NCI-H2081 (cell line): ENCODE results near the gene NFKBIE.
A peak's percentile ranks its signal among the peaks of the same experiment; 100 is the strongest.

ENCODE experiments used
- DNase-seq, 2 experiments: peaks; one replicate each; lab custom pipeline; 2025; lab: John Stamatoyannopoulos, UW

Gene NFKBIE

DNA sequence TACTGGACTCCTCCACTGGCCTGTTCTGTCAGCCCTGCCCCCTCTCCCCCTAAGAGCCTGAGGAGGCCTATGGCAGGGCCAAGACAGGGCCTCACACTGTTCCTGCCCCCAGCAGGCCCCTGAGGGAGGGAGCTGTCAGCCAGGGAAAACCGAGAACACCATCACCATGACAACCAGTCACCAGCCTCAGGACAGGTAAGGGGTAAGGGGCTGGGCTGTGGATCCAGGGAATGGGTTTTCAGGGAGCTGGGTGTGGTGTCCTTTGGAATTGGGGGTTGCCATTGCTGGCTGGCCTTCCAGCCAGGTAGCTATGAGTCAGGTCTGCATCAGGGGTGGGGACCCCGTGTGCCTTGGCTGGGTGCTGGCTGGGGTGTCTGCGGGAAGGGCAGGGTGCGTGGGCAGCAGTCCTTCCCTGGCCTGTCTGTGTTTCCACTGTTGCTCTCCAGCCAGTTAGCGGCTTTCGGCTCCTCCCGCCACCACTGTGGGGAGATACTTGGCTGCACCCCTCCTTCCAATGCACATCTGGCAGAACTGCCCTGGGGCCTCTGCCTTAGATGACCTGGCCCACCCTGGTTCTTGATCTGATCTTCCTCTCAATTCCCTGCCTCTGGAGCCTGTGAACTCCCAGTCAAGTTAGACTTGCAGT lies 38.1 kb downstream of the NFKBIE start:
- no peak for DNase-seq

DNA sequence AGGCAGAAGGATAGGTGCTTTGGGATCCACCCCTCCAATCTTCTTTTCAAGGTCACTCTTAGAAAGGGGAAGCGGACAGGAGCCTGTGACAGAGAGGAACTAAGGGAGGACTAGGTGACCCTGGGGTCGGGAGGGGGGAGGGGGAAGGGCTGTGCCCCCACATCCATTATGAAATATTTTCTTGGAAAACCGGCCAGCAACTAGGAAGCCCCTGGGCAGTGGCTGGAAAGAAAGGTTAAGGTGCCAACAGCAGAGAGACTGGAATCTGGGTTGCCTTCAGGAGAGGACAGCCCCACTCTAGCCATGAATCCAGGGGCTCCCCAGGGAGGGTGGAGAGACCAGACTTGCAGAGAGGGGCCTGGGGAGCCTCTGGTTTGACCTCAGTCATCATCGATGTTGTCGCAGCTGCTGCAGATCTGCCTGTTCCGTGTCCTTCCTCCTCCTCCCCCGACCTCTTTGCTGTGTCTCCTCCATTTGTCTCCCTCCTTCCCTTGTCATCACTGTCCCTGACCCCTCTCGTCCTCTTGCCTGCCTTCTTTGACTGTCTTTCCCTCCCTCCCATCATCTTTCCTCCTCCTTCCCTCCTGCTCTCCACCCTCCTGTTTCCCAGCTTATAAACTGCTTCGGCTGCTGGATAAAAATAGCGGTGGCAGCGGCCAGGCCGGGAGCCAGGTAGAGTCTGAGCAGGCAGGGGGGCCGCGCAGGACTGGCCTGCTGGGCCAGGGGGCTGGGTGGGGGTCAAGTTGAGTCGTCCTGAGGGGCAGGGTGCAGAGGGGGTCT lies 38.8 kb downstream of the NFKBIE start:
- no peak for DNase-seq

DNA sequence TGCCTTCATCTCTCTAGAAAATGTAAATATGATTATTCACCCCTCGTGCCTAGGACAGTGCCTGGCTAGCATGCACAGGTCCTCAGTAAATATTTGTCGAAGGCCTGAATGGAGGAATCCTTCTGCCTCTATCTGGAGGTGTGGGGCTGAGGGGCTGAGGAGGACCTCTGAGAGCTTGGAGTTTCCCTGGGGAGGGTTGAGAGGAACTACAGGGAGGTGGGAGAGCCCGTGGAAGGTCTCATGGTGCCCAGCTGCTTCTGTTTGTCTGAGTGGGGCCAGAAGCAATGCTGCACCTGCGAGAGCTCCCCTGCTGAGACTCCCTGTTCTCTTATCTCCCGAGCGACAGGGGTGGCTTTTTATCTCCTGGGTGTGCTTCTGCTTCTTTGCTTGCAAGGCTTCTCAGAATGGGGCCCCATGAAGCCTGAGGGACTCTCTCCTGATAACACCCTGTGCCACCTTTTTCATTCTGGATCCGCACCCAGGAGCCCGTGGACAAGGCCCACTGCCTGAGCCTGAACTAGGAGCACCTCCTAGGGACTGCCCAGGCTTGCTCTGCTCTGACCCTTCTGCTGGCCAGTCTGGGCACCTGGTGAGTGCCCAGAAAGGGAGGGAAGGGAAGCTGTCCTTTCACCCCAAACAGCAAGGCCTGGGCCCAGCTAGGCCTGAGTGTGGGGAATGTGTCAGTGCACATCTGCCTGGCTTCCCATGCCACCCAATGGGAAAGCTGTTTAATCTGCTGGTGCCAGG lies 39.6 kb downstream of the NFKBIE start:
- peak in 1 of 2 experiments; percentile 40 for DNase-seq

DNA sequence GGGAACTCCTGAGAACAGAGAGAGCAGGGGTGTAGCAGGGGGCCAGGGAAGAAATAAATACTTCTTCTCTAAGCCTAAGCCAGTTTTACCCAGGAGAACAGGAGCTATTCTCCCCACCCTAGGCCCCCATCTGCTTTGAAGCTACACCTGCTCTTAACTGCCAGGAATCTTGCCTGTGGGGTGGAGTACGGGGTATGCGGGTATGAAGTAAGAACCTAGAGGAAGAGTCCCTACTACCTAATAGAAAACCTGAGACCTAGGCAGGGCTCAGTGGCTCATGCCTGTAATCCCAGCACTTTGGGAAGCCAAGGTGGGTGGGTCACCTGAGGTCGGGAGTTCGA lies 40.4 kb downstream of the NFKBIE start:
- DNase-seq = no peak

DNA sequence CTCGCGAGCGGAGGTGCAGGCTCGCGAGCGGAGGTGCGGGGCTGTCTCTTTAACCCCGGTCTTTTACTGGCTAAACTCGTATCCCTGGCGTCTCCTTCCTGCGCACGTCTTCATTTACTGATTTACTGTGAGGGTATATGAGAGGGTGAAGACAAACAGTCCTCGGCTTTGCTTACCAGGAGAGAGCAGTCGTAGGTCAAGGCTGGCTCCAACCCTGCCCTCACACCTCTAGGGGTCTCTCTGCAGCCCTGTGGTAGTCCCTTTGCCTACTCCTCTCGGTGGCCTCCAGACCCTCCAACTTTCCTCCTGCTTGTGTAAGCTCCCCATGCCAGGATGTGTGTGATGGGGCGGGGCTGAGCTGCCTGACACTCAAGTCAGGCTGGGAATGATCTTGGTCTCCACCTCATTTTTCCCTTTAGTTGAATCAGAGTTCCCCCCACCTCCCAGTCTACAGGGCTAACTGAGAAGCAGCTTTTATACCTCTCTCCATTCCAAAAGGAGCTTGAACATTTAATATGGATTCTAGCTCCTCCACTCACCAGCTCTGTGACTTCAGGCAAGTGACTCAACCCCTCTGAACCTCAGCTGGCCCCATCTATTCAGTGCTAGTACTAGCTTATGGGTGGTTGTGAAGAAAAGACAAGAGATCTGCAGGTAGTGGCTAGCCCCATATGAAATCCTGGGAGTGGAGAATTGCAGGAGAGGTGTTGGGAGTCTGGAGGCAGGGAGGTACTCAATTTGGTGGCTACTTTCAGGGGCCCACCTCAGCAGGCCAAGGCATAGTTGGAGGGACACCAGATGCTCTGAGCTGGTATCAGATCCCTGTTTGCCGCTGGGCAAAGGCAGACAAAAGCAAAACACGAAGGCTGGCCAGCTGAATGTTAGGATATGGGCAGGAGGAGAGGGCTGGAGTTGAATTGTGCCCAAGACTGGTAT lies 41.1 kb downstream of the NFKBIE start:
- DNase-seq = peak in 1 of 2 experiments; percentile 49

DNA sequence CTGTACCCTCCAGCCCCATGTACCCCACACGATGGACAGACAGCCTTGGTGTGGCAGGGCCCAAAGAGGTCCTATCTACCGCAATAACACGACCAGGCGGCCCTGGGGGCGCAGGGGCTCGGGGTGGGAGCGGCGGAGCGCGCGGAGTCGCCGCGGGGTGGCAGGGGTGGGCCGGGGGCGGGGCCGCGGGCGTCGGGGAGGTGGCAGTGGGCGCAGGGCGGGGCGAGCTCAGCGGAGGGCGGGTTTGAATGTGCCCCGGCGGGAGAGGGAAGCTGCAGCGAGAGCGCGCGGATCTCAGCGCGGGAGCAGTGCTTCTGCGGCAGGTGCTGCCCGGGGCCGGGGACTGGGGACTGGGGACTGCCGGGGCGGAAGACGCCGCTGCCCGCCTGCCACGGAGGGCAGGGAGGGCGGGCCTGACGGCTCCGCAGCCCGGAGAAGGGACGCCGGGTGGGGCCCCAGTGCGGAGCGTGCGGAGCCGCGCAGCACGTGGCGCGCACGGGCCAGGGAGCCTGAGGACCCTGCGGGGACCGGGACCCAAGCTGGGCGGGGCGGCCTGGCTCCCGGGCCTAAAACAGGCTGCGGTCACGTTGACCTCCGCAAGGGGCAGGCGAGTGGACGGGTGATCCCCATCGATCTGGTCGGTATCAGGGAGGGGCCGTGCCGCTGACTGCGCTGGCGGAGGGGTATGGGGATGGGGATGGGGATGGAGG lies 41.9 kb downstream of the NFKBIE start, which contains the start of gene SLC29A1:
Gene SLC29A1 (plus strand): TSS at position 277 of the 710 bp plus-strand sequence. CDS start 3,719 bp downstream, outside the sequence.
- DNase-seq = peak; percentile 72 to 81

DNA sequence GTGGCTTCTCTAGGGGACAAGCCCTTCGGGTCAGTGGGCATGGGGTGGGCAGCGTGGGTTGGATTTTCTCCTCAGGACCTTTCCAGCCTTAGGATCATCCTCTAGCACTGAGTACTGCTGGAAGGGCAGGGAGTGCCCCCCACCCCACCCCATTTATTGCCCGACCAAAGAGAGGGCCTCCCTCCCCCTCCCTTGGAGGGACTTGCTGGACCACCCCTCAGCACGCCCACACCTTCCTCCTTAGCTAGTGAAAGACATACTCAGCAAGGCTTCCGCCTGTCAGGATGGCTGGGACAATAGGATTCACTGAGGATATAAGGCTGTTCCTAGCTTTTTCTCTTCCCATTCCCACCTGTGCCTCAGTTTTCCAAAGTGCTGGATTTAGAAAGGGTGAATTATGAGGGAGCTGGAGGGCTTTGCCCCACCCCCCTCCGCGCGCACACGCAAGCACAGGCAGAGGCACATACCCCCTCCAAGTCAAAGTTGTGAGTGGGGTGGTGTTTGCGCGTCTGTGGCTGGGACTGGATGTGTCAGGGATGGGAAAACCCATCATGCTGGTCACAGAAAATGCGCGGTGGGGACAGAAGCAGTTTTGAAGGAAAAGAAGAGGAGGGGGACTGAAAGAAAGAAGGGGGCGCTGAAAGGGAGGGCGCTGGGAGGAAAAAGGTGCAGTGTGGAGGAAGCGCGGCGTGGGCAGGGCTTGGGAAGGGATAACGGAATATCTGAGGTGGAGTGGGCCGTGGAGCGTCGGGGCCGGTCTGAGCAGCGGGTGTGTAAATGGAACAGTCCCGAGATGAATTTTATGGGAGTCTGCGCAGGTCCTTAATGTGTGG lies 42.6 kb downstream of the NFKBIE start:
- no peak for DNase-seq

DNA sequence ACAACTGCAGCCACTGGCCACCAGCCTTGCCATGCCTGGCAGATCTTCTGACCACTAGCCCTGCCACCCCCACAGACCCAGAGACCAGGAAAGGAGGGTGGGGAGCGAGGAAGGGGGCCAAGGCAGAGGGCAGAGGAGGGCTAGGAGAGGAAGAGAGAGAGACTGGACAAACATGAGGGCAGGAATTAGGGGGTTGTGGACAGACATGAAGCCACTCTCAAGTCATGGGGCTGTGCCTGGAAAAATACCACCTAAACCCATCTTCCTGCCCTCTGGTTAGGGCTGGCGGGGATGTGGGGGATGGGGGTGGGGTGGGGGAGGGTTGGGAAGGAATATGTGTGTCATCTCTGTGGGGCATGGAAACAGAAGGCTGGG lies 43.4 kb downstream of the NFKBIE start:
- no peak for DNase-seq

DNA sequence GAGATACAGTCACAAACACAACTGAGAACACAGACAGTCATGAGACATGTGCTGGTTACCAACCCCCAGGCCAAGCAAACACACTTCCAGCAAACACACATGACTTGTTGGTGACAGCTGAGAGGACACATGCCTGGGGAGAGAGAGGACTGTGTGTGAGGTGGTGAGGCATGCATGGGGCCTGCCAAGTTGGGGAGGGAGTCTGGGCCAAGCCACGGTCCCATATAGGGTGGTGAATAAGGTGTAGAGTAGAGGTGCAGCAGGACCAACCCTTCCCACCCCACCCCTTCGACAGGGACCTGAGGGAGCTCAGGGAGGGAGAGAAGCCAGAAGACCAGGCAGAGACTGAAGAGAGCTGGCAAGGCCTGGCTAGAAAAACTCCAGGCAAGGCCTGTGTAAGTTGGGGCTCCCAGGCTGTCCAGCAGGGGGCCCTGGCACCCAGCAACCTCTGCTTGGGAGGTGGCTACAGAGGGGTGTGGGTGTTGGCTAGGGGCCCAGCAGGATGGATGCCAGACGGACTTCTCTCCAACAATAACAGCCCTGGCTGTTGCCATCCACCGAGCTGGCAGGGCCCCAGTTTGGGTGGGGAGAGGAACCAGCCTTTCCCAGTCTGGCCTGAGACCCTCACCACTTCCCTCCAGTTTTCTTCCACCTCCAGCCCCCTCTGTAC lies 43.9 kb downstream of the NFKBIE start:
- DNase-seq = peak; percentile 77 to 85

DNA sequence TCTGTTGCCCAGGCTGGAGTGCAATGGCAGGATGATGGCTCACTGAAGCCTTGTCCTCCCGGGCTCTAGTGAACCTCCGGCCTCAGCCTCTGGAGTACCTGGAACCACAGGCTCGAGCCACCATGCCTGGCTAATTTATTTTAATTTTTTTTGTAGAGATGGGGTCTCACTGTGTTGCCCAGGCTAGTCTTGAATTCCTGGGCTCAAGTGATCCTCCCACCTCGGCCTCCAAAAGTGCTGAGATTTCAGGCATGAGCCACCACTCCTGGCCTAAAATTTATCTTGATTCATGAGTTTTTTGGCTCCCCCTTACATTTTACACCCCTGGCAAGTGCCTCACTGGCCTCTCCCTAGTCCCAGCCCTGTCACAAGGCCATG lies 44.4 kb downstream of the NFKBIE start:
- no peak for DNase-seq

DNA sequence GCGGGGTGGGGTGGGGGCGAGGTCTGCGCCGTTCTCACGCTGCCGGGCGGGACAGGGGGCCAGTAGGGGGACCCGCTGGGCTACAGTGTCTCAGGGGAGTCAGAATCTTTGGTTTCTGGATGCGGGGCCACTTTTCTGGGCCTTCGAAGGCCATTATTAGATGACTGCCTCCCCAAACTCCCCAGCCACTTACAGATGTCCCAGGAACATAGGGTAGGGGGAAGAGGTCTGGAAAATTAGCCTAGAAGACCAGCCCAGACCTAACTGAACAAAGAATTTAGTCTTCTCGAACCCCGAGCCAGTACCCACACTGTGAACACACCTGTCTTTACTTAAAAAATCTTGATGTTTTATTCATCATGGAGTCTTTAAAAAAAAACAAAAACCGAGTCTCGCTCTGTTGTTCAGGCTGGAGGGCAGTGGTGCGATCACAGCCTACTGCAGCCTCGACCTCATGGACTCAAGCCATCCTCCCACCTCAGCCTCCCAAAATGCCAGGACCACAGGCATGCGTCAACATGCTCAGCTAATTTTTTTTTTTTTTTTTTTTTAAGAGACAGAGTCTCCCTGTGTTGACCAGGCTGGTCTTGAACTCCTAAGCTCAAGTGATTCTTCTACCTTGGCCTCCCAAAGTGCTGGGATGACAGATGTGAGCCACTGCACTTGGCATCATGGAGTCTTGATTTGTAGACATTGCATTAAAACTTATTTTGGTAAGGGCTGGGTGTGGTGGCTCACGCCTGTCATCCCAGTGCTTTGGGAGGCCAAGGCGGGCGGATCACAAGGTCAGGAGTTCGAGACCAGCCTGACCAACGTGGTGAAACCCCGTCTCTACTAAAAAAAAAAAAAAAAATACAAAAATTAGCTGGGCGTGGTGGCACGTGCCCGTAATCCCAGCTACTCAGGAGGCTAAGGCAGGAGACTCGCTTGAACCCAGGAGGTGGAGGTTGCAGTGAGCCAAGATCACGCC lies 45.3 kb downstream of the NFKBIE start:
- no peak for DNase-seq

DNA sequence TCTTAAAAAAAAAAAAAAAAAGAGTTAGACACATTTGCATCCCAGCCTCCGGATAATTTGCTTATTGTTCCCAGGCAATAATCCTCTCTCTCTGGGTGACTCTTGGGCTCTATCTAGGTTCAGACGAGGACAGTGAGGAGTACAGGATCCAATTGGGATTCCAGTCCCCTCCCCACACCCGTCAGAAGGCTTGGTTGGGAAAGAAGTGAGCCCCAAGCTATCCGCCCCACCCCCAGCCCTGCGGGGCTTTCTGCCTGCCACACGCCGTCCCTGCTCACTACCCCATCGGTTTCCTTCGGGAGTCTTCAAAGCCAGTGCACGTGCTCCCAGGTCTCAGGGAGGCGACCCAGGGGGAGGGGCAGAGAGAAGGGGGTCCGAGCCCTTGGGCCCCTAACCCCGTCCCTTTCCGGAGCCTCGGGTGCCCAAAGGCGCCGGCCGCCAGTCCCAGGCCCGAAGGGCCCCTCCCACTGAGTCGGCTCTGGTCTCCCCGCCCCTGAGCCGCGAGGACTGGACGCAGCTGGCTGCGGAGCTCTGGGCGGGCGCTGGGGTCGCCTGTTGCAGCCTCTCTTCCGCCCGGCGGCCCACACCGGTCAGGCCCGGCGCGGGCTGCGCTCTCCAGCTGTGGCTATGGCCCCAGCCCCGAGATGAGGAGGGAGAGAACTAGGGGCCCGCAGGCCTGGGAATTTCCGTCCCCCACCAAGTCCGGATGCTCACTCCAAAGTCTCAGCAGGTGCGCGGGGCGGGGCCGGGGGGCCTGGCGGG lies 46.1 kb downstream of the NFKBIE start:
- peak; percentile 19 to 37 for DNase-seq

DNA sequence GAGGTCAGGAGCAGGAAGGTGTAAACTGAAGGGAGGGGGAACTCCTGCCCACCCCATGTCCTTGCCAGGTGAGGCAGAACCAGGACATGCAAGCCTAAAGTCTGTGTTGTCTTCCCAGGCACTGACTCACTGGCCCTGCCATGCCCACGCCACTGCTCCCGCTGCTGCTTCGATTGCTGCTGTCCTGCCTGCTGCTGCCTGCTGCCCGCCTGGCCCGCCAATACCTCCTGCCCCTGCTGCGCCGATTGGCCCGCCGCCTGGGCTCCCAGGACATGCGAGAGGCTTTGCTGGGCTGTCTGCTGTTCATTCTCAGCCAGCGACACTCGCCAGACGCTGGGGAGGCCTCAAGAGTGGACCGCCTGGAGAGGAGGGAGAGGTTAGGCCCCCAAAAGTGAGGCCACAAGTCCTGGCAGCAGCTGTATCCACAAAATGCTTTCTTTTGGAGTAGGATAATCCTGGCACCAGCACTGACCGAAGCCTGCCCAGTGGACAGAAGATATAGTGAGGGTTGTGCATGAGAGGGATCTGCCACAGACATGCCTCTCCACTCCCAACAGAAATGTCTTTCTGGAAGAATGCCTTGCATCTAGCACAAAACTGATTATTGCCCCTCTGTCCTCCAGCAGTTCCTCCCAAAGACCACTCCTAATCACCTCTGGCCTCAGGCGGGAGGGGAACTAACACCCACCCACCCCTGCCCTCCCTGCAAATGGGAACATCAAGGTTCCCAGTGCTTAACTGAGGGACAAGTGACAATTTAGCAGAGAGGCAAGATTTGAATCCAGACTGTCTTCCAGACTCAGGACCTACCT lies 47.8 kb downstream of the NFKBIE start:
- peak in 1 of 2 experiments; percentile 11 for DNase-seq

DNA sequence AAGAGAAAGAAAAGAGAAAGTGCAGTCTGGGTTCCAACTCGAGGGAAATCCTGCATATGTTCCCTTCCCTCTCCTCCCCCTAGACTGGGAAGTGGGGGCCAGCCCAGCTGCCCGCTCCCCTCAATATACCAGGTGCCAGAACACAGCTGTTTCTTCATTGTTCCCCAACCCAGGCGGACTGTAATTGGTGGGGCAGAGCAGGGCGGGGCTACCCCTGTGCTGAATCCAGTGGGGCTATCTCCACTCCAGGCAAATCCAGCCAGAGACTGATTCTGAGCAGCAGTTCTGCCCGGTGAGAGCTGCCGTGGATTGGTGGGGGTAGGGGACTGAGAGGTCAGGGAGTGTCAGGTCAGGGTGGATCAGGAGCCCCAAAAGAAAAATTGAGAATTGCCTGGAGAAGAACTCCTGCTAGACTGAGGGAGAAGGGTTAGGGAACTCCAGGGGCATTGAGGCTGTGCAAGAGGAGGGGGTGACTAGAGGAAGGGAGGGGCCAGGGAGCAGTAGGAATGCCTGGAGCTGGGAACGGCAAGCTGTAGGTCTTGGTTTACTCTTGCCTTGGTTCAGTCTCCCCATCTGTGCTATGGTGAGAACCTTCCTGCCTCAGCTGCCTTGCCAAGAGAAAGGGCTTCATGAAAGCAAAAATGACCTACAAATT lies 48.5 kb downstream of the NFKBIE start, which contains the start of gene MYMX:
Gene MYMX (plus strand): TSS at position 250 of the 655 bp plus-strand sequence. CDS start 546 bp downstream, outside the sequence.
- peak in 1 of 2 experiments; percentile 22 for DNase-seq

DNA sequence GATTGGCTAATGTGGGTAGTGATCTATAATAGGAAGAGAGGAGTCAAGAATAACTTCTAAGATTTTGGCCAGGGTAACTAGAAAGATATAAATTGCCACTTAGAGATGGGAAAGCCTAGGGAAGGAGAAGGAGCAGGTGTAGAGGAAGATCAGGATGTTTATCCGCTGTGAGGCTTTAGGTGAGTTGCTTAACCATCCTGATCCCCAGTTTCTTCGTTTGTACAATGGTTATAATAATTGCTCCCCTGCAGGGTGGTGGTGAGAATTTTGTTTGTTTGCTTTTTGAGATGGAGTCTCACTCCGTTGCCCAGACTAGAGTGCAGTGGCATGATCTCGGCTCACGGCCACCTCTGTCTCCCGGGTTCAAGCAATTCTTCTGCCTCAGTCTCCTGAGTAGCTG lies 51.0 kb downstream of the NFKBIE start:
- DNase-seq = no peak

DNA sequence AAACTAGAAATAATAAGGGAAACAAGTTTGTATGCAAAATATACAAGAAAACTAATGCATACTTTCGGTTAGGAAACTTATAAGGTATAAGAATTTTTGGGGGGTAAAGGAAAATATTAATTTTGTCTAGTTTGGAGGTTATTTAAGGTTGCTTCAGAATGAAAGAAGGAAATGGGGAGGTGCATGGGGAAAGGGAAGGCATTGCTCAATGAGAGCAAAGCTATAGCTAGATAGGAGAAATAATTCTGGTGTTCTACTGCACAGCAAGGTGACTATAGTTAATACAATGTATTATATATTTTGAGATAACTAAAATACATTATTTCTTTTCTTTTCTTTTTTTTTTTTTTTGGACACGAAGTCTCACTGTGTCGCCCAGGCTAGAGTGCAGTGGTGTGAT lies 54.1 kb downstream of the NFKBIE start:
- no peak for DNase-seq
